Spleen (tissue), 11 donors: ENCODE data around the gene PLEKHJ1. TPM values are rescaled to one million over a fixed set of nuclear protein-coding genes. Genes with fewer than 3 reads are reported as not detected.
A peak's percentile ranks its signal among the peaks of the same experiment; 100 is the strongest.

Experiments
- DNase-seq: peaks from one replicate; pipeline ENCODE4 v3.0.0-alpha.2; 2020
- H3K27ac ChIP-seq, 8 donors: fragments of 200-600 bp; sonication (generic) in 7 of 8; 1 replicate in 4 of 8; 2 replicates in 4 of 8; pipeline versions ENCODE4 v1.5.0 to v1.8.0; 2016 to 2021; ENCODE audit warnings: inconsistent platforms in 4 of 8, mild to moderate bottlenecking in 4 of 8, moderate library complexity in 1 of 8
- H3K27me3 ChIP-seq, 7 donors: fragments of 200-600 bp; sonication (generic) in 6 of 7; replicated peaks in 1 of 7; 1 replicate in 4 of 7; 2 replicates in 3 of 7; pipeline versions ENCODE4 v1.5.0 to v1.8.0; 2016 to 2021; ENCODE audit warnings: inconsistent platforms in 3 of 7, mild to moderate bottlenecking in 1 of 7
- H3K36me3 ChIP-seq, 6 donors: fragments of 200-600 bp; sonication (generic) in 5 of 6; 1 replicate in 4 of 6; 2 replicates in 2 of 6; pipeline versions ENCODE4 v1.5.0 to v1.8.0; 2016 to 2021; ENCODE audit warnings: inconsistent platforms in 2 of 6
- H3K4me1 ChIP-seq, 6 donors: fragments of 200-600 bp; sonication (generic) in 5 of 6; 1 replicate in 3 of 6; 2 replicates in 3 of 6; pipeline versions ENCODE4 v1.5.0 to v1.8.0; 2016 to 2021; ENCODE audit warnings: inconsistent platforms in 3 of 6
- H3K4me3 ChIP-seq, 8 donors: fragments of 200-600 bp; sonication (generic) in 7 of 8; 1 replicate in 4 of 8; 2 replicates in 4 of 8; pipeline versions ENCODE4 v1.5.0 to v1.8.0; 2016 to 2021; ENCODE audit warnings: inconsistent platforms in 4 of 8, mild to moderate bottlenecking in 4 of 8, moderate library complexity in 2 of 8
- H3K9me3 ChIP-seq, 8 donors: fragments of 200-600 bp; sonication (generic) in 7 of 8; 1 replicate in 4 of 8; 2 replicates in 4 of 8; pipeline versions ENCODE4 v1.5.0 to v1.8.0; 2016 to 2021; ENCODE audit warnings: inconsistent platforms in 4 of 8
- CTCF ChIP-seq, 11 experiments: fragments of 200-600 bp in 7 of 11; fragments of 450-650 bp in 4 of 11; sonication (generic) in 4 of 11; IDR thresholded peaks in 8 of 11; conservative IDR thresholded peaks in 3 of 11; 1 replicate in 7 of 11; 2 replicates in 4 of 11; pipeline versions ENCODE4 v1.4.0 to v1.8.0; 2016 to 2021; ENCODE audit warnings: antibody characterized with exemption in 11 of 11, inconsistent platforms in 4 of 11, mild to moderate bottlenecking in 1 of 11
- POLR2A ChIP-seq, 3 donors: fragments of 450-650 bp; IDR thresholded peaks; one replicate each; pipeline ENCODE4 v1.5.1; 2017; ENCODE audit warnings: antibody characterized with exemption in 3 of 3, mild to moderate bottlenecking in 1 of 3
- POLR2AphosphoS5 ChIP-seq, 3 donors: sonication (generic); formaldehyde crosslinking; IDR thresholded peaks; one replicate each; pipeline ENCODE4 v1.5.1; 2017; ENCODE audit warnings: antibody characterized with exemption in 3 of 3
- WGBS, 5 donors: extraction: QIAGEN DNeasy Blood & Tissue Kit in 3 of 5; methylation state at CpG; one replicate each; pipeline versions ENCODE4 v1.1.5 to v1.1.7; 2013 to 2018; 5-methylcytosine and 5-hydroxymethylcytosine counted together
- intact Hi-C: fragments of 100-400 bp; cut with DNase I; formaldehyde crosslinking; loops from one replicate; pipeline ENCODE4 v1.15.0; 2023; ENCODE audit warnings: low total_unique reads
- polyA plus RNA-seq, 3 donors: library from polyadenylated mRNA; stranded (reverse); fragments of 200-250 nt; gene quantifications; one replicate each; pipeline ENCODE4 v1.2.1, GENCODE V29; 2013
- total RNA-seq, 7 donors: library from RNA; depleted of rRNA in 3 of 7; stranded (reverse); fragments of >200 nt in 3 of 7; fragmentation: NEBNext Ultra II Directional in 4 of 7; extraction: Animal tissue kit (Norgen Biotek cat#: 25700) in 4 of 7; gene quantifications; one replicate each; pipeline versions ENCODE4 v1.1.0 to v1.2.1, GENCODE V29; 2016 to 2021
- donor health status: healthy with polysubstance abuse.
- donor health status: DM: no; HTN: no; CAD: no; lungs with moderate emphysema.
- donor health status: DM: no; HTN: no; CAD: no.
- donor health status: Bipolar disorder and iron deficiency.
- donor health status: healthy.
- donor health status: DM: no; HTN: no; CAD: no.
- donor health status: DM: yes; HTN: yes; CAD: no.

PLEKHJ1 gene
- total and polyA plus RNA-seq, 10 donors = 37.7 to 117 (median 57.4) TPM

- Histone ChIP-seq H3K27me3 (no peaks in the 10 kb centered on the region), H3K36me3 (no peaks in the 10 kb centered on the region), H3K9me3 (no peaks in the 10 kb centered on the region), H3K4me1 (peaks cover 4 to 93% (median 50%) of the 10 kb centered on the region in 6 donors), H3K27ac (peak overlapping the region in 4 of 8 donors; percentile 26 to 63 (median 54)), H3K4me3 (no peak overlapping the region)
- intact Hi-C loops = no loop called here
- no peak for DNase-seq
- WGBS, 5 donors = 80 to 89% (median 87%) methylated on average over 5 of the region's 5 CpGs
- TF ChIP-seq POLR2A (IDR thresholded peaks at IDR 0.05) (no peak), CTCF (IDR thresholded peaks at IDR 0.05 in 8 of 11, conservative IDR thresholded peaks at IDR 0.05 in 3 of 11) (no peak), POLR2AphosphoS5 (IDR thresholded peaks at IDR 0.05) (no peak)
These were observed 23.2 kb upstream of the PLEKHJ1 start for GRCh38 chr19:2259336-2259735.

GRCh38 chr19:2255982-2256685 lies 20.0 kb upstream of the PLEKHJ1 start, which contains the start of gene JSRP1:
Gene JSRP1, minus strand, starts transcription at chr19:2256417. Its CDS starts 1,103 bp downstream, at chr19:2255314.
- Histone ChIP-seq H3K27ac (peak within 1 kb of the TSS in 5 of 8 donors; percentile 83 to 92 (median 87)), H3K4me3 (peak within 1 kb of the TSS in 1 of 8 donors; percentile 1), H3K36me3 (no peaks in the 10 kb centered on the region), H3K4me1 (peaks cover 27 to 95% (median 62%) of the 10 kb centered on the region in 6 donors), H3K27me3 (peaks cover 7 to 32% (median 29%) of the 10 kb centered on the region in 7 donors), H3K9me3 (no peaks in the 10 kb centered on the region)
- WGBS, 5 donors = 70 to 80% (median 73%) methylated on average over 18 to 24 of the region's 24 CpGs
- TF ChIP-seq POLR2AphosphoS5 (IDR thresholded peaks at IDR 0.05) = peak; percentile 16 to 48 (median 41)
- TF ChIP-seq POLR2A (IDR thresholded peaks at IDR 0.05) = no peak
- DNase-seq = no peak
- intact Hi-C loops = no loop called here

DNA sequence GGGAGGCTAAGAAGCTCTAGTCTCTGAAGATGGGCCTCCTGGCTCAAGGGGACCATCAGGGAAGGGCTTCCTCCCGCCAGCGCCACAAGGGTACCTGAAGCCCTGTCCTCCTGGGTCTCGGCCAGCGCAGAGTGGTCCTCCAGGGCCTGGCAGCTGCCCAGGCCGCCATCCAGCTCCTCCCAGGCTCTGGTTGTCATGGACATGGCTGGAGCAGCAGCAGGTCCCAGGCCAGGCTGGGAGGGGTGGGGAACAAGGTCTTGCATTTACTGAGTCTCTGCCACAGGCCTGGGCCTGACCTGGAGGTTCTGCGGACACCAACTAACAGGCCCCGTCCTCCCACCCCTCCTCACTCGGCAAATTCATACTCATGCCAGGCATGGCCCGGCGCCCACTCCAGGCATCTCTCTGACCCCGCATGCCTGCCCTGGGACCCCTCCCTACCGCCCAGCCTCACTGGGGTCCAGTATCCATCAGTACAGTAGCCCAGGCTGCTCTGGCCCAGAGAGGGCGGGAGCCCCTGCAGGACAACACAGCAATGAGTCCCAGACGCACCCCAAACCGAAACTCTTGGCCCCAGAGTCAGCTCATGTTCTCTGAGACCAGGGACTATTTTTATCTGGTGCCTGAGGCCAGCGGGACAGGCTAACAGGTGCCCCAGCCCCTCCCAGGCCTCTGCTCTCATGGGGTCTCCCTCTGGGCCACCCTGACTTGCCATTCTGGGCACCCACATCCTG lies 19.1 kb upstream of the PLEKHJ1 start:
- WGBS, 5 donors = 84 to 90% (median 88%) methylated on average over 13 to 16 of the region's 16 CpGs
- intact Hi-C loops = no loop called here
- Histone ChIP-seq H3K9me3 (no peaks in the 10 kb centered on the region), H3K4me3 (no peak overlapping the region), H3K36me3 (no peaks in the 10 kb centered on the region), H3K27ac (peak overlapping the region in 2 of 8 donors; percentile 28 to 61), H3K4me1 (peaks cover 27 to 95% (median 66%) of the 10 kb centered on the region in 6 donors), H3K27me3 (peaks cover 11 to 40% (median 38%) of the 10 kb centered on the region in 7 donors)
- DNase-seq = no peak
- TF ChIP-seq CTCF (IDR thresholded peaks at IDR 0.05 in 8 of 11, conservative IDR thresholded peaks at IDR 0.05 in 3 of 11) = no peak
- no peak for TF ChIP-seq POLR2A (IDR thresholded peaks at IDR 0.05)
- TF ChIP-seq POLR2AphosphoS5 (IDR thresholded peaks at IDR 0.05) = no peak

GRCh38 chr19:2254064-2254872 lies 18.1 kb upstream of the PLEKHJ1 start:
- Histone ChIP-seq H3K4me3 (peak overlapping the region in 2 of 8 donors; percentile 39 to 71), H3K9me3 (no peaks in the 10 kb centered on the region), H3K36me3 (peaks cover 0 to 4% (median 0%) of the 10 kb centered on the region in 6 donors), H3K4me1 (peaks cover 23 to 95% (median 67%) of the 10 kb centered on the region in 6 donors), H3K27ac (no peak overlapping the region), H3K27me3 (peaks cover 11 to 50% (median 47%) of the 10 kb centered on the region in 7 donors)
- DNase-seq = no peak
- intact Hi-C loops = no loop called here
- TF ChIP-seq POLR2AphosphoS5 (IDR thresholded peaks at IDR 0.05) = no peak
- no peak for TF ChIP-seq POLR2A (IDR thresholded peaks at IDR 0.05)
- no peak for TF ChIP-seq CTCF (IDR thresholded peaks at IDR 0.05 in 8 of 11, conservative IDR thresholded peaks at IDR 0.05 in 3 of 11)
- WGBS, 5 donors = 74 to 81% (median 77%) methylated on average over 19 to 20 of the region's 20 CpGs
